Kidney epithelial cell (primary cell): ENCODE results near the gene PRR5L. TPM values are rescaled to one million over a fixed set of nuclear protein-coding genes. Genes with fewer than 3 reads are reported as not detected.

Experiments used
- DNase-seq: peaks from one replicate; pipeline ENCODE4 v3.0.0-alpha.2; 2010; ENCODE audit warnings: low read depth
- H3K27me3 ChIP-seq: 2 replicates; pipeline ENCODE4 v1.6.0; 2011; ENCODE audit warnings: low read length; ENCODE audit not compliant: control insufficient read depth, insufficient read depth
- H3K36me3 ChIP-seq: 2 replicates; pipeline ENCODE4 v1.5.1; 2011; ENCODE audit warnings: low read length; ENCODE audit not compliant: control insufficient read depth, insufficient read depth
- H3K4me3 ChIP-seq: 2 replicates; pipeline ENCODE4 v1.5.1; 2011; ENCODE audit warnings: low read depth, mild to moderate bottlenecking, control low read depth, low read length
- total RNA-seq: library from RNA; depleted of rRNA; stranded (reverse); fragments of >200 nt; gene quantifications from 2 replicates; pipeline ENCODE4 v1.2.3, GENCODE V29; 2015
- TF ChIP-seq, protein P1 (sequence below): IDR thresholded peaks from 2 replicates; pipeline ENCODE4 v1.5.1; 2011; ENCODE audit warnings: mild to moderate bottlenecking, moderate library complexity, low read length, control low read depth, inconsistent platforms; ENCODE audit not compliant: insufficient read depth, poor library complexity, severe bottlenecking

PRR5L gene
- total RNA-seq, 1 donor from 2014 or later, result 15.9 TPM

DNA sequence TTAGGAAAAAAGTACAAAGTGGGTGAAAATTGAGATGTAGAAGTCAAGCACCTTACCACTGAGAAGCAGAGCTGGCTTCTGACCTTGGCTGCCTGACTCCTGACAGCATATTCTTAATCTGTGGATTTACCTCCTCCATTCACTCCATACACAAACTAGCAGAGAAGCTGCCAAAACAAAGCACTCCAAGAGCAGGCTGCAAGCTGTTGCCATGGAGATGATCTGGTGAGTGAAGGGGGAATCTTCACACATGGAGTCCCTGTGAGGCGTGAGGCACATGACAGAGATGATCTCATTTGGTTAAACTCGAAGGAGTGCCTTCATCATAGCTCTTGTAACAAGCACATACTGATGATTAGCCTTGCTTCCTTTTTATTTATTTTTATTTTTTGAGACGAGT is 23.0 kb upstream of the PRR5L start:
- TF ChIP-seq, protein P1, sequence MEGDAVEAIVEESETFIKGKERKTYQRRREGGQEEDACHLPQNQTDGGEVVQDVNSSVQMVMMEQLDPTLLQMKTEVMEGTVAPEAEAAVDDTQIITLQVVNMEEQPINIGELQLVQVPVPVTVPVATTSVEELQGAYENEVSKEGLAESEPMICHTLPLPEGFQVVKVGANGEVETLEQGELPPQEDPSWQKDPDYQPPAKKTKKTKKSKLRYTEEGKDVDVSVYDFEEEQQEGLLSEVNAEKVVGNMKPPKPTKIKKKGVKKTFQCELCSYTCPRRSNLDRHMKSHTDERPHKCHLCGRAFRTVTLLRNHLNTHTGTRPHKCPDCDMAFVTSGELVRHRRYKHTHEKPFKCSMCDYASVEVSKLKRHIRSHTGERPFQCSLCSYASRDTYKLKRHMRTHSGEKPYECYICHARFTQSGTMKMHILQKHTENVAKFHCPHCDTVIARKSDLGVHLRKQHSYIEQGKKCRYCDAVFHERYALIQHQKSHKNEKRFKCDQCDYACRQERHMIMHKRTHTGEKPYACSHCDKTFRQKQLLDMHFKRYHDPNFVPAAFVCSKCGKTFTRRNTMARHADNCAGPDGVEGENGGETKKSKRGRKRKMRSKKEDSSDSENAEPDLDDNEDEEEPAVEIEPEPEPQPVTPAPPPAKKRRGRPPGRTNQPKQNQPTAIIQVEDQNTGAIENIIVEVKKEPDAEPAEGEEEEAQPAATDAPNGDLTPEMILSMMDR, result no peak

DNA sequence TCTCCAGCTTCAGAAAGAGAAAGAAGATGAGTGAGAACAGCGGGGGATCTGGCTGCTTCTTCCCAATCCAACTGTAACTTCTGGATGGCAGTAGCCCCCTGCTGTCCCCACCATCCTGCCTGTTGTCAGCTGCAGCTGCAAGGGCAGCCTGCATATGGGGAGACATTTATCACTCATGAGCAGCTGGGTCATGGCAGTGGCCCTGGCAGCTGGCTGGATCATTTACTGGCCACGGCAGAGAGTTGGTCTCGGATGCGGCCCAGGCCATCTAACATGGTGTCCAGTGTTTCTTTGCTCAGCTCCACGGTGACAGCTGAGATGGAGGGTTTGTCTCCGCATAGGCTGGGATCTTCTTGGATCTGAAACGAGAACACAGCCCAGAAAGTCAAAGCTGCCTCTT is 21.7 kb upstream of the PRR5L start:
- TF ChIP-seq, protein P1, result no peak
- H3K36me3 ChIP-seq, result no peaks in the 10 kb centered on the region
- DNase-seq, result no peak
- H3K4me3 ChIP-seq, result no peak overlapping the region
- no peaks in the 10 kb centered on the region for H3K27me3 ChIP-seq

More for the DNA sequence above, 23.0 kb upstream of the PRR5L start:
- Histone ChIP-seq H3K27me3 (no peaks in the 10 kb centered on the region), H3K36me3 (no peaks in the 10 kb centered on the region), H3K4me3 (no peak overlapping the region)
- no peak for DNase-seq

DNA sequence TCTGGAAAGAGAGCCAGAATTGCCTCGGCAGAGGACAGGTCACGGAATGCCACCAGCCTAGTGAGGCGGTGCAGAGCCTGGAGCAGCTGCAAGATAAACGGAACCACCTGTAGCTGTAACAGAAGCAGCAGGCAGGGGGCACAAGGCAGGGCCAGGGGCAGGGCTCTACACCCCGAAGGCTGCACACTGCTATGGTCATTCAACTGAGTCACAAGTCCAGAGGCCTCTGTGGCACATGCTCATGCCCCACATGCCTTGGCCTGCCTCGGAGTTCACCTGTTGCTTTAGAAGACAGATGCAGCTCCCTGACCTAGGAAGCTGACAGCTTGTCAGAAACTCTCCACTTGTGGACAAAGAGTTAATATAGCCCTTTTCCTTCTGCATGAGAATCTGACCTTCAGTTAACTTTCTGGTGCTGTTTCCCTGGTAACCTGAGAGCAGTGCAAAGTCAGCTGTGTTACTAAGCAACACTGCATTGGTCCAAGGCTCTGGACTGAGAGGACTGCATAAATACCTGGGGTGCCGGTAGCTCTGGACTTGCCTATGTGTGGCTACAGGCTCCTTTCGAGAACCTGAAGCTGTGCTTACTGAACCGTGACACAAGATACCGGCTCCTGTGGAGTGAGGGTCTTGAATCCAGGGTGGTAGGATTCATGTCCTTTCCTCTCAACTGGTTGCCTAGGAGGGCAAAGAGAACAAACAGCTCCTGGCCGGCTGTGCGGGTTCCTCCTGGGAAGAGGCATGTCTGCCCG is 17.4 kb upstream of the PRR5L start:
- DNase-seq, result peak; percentile 26
- TF ChIP-seq, protein P1, result peak; percentile 32
- Histone ChIP-seq H3K4me3 (no peak overlapping the region), H3K27me3 (no peaks in the 10 kb centered on the region), H3K36me3 (no peaks in the 10 kb centered on the region)

DNA sequence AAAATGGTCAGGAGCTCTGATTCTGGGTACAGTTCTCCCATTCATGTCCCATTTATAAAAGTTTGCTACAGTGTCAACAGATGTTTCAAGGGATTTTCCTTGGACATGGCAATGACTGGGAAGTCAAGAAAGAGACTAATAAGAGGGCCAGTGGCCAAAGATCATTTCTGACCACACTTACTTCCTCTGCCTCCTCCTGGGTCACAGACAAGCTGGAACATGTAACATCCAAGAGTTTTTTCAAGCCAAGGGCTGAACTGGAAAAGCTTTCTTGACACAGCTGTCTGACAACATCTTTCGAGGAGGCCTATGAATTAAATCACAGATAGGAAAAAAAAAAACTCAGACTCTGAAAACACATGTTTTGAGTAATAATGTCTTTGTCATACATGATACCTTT is 15.6 kb upstream of the PRR5L start:
- H3K4me3 ChIP-seq, result no peak overlapping the region
- TF ChIP-seq, protein P1, result no peak
- no peaks in the 10 kb centered on the region for H3K36me3 ChIP-seq
- no peaks in the 10 kb centered on the region for H3K27me3 ChIP-seq
- DNase-seq, result no peak

DNA sequence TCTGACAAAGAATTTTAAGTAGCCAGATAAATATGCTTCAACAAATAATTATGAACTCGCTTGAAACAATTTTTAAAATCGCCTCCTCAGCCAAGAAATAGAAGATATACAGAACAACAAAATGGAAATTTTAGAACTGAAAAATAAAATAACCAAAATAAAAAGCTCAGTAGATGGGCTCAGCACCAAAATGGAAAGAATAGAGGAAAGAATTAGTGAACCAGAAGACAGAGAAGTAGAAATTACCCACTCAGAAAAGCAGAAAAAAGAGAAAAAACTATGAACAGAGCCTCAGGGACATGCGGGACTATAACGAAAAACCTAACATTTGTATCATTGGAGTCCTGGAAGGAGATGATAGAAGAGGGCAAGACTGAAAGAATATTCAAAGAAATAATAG is 14.2 kb upstream of the PRR5L start:
- Histone ChIP-seq H3K36me3 (no peaks in the 10 kb centered on the region), H3K4me3 (no peak overlapping the region), H3K27me3 (no peaks in the 10 kb centered on the region)
- TF ChIP-seq, protein P1, result no peak
- no peak for DNase-seq

DNA sequence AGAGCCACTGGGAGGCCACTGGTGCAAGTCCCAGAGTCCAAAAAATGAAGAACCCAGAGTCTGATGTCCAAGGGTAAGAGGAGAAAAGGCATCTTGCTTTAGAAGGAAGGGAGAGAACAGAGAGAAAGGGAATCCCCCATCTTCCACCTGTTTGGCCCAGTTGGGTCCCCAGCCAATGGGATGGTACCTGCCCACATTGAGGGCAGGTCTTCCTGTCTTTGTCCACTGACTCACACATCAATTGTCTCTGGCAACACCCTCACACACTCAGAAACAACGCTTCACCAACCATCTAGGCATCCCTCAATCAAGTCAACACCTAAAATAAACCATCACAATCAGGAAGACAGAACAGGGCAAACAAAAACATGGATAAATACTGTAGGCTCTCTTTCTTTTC is 13.2 kb upstream of the PRR5L start:
- H3K36me3 ChIP-seq, result no peaks in the 10 kb centered on the region
- TF ChIP-seq, protein P1, result no peak
- H3K27me3 ChIP-seq, result no peaks in the 10 kb centered on the region
- no peak for DNase-seq
- H3K4me3 ChIP-seq, result no peak overlapping the region
